GM23338 (cell line): Measurements from ENCODE around the gene FBXL4.

Experiments used
- CREB1 ChIP-seq: fragments of 250-450 bp; sonication (Bioruptor Pico); IDR thresholded peaks from 2 replicates; pipeline ENCODE4 v1.5.0; 2020; ENCODE audit warnings: low read depth, mild to moderate bottlenecking, moderate library complexity
- EZH2 ChIP-seq: fragments of 200-600 bp; sonication (generic); IDR thresholded peaks from one replicate; pipeline ENCODE4 v1.8.0; 2017; ENCODE audit warnings: antibody characterized with exemption, mild to moderate bottlenecking, low read depth; ENCODE audit not compliant: unreplicated experiment
- EZH2phosphoT487 ChIP-seq: fragments of 200-600 bp; sonication (generic); IDR thresholded peaks from one replicate; pipeline ENCODE4 v1.8.1; 2018; ENCODE audit warnings: antibody characterized with exemption; ENCODE audit not compliant: unreplicated experiment
- JUNB ChIP-seq: IDR thresholded peaks from one replicate; pipeline ENCODE4 v1.6.1; 2016; ENCODE audit warnings: antibody characterized with exemption; ENCODE audit not compliant: unreplicated experiment
- POLR2AphosphoS5 ChIP-seq: IDR thresholded peaks from 2 replicates; pipeline ENCODE4 v1.6.1; 2016; ENCODE audit warnings: antibody characterized with exemption, low read depth
- ZNF114 ChIP-seq: fragments of 250-450 bp; sonication (Bioruptor Pico); IDR thresholded peaks from 2 replicates; pipeline ENCODE4 v1.5.0; 2020; ENCODE audit warnings: mild to moderate bottlenecking, moderate library complexity
- ZNF331 ChIP-seq: fragments of 250-450 bp; sonication (Bioruptor Pico); IDR thresholded peaks from 2 replicates; pipeline ENCODE4 v1.5.0; 2020; ENCODE audit warnings: low read depth, mild to moderate bottlenecking, moderate library complexity
- TF ChIP-seq, protein P1 (sequence below), 2 experiments: fragments of 200-600 bp in 1 of 2; sonication (generic) in 1 of 2; conservative IDR thresholded peaks; 2 replicates each; pipeline versions ENCODE4 v1.5.1 to v1.6.1; 2016 to 2017; ENCODE audit warnings: antibody characterized with exemption in 2 of 2, low read depth in 2 of 2, mild to moderate bottlenecking in 2 of 2, moderate library complexity in 1 of 2
- TF ChIP-seq, protein P2 (sequence below): IDR thresholded peaks from one replicate; pipeline ENCODE4 v1.6.1; 2018; ENCODE audit warnings: antibody characterized with exemption; ENCODE audit not compliant: unreplicated experiment
- TF ChIP-seq, protein P3 (sequence below): IDR thresholded peaks from 2 replicates; pipeline ENCODE4 v1.6.1; 2016; ENCODE audit warnings: antibody characterized with exemption
- TF ChIP-seq, protein P4 (sequence below): fragments of 250-450 bp; sonication (Bioruptor Pico); IDR thresholded peaks from 2 replicates; pipeline ENCODE4 v1.5.0; 2020; ENCODE audit warnings: mild to moderate bottlenecking, moderate library complexity

DNA sequence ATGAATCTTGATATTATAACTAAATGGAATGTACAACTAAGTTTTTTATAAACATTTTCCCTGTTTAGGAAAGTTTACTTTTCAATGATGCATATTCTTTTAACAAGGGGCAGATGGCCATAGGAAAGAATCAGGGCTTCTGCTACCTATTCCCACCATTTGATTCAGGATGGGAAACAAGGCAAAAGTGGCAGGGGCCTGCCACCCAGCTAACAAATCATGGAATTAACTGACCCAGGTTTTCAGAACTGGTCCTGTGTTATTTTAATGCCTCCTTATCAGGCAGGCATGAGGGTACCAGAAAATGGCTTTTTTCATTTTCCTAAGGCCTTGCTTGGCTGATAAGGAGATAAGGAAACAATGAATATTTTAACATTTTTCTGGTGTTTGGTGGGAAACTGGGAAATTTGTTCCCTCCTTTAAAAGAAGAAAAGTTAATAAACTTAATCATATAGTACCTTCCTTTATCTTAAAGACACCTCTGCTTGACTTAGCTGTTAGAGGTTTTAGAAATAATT lies 106.7 kb downstream of the FBXL4 start:
- TF ChIP-seq, protein P1, sequence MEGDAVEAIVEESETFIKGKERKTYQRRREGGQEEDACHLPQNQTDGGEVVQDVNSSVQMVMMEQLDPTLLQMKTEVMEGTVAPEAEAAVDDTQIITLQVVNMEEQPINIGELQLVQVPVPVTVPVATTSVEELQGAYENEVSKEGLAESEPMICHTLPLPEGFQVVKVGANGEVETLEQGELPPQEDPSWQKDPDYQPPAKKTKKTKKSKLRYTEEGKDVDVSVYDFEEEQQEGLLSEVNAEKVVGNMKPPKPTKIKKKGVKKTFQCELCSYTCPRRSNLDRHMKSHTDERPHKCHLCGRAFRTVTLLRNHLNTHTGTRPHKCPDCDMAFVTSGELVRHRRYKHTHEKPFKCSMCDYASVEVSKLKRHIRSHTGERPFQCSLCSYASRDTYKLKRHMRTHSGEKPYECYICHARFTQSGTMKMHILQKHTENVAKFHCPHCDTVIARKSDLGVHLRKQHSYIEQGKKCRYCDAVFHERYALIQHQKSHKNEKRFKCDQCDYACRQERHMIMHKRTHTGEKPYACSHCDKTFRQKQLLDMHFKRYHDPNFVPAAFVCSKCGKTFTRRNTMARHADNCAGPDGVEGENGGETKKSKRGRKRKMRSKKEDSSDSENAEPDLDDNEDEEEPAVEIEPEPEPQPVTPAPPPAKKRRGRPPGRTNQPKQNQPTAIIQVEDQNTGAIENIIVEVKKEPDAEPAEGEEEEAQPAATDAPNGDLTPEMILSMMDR (conservative IDR thresholded peaks at IDR 0.05; ENCODE audit: low read depth in 2 of 2) = peak in 1 of 2 experiments; percentile 5; a peak in 1 of 4 replicates
- TF ChIP-seq EZH2phosphoT487 (no peak), EZH2 (no peak), POLR2AphosphoS5 (no peak), ZNF114 (CRISPR knock-in tag) (no peak), ZNF331 (no peak), CREB1 (no peak), JUNB (no peak)
- TF ChIP-seq, protein P2, sequence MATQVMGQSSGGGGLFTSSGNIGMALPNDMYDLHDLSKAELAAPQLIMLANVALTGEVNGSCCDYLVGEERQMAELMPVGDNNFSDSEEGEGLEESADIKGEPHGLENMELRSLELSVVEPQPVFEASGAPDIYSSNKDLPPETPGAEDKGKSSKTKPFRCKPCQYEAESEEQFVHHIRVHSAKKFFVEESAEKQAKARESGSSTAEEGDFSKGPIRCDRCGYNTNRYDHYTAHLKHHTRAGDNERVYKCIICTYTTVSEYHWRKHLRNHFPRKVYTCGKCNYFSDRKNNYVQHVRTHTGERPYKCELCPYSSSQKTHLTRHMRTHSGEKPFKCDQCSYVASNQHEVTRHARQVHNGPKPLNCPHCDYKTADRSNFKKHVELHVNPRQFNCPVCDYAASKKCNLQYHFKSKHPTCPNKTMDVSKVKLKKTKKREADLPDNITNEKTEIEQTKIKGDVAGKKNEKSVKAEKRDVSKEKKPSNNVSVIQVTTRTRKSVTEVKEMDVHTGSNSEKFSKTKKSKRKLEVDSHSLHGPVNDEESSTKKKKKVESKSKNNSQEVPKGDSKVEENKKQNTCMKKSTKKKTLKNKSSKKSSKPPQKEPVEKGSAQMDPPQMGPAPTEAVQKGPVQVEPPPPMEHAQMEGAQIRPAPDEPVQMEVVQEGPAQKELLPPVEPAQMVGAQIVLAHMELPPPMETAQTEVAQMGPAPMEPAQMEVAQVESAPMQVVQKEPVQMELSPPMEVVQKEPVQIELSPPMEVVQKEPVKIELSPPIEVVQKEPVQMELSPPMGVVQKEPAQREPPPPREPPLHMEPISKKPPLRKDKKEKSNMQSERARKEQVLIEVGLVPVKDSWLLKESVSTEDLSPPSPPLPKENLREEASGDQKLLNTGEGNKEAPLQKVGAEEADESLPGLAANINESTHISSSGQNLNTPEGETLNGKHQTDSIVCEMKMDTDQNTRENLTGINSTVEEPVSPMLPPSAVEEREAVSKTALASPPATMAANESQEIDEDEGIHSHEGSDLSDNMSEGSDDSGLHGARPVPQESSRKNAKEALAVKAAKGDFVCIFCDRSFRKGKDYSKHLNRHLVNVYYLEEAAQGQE = no peak
- TF ChIP-seq, protein P3, sequence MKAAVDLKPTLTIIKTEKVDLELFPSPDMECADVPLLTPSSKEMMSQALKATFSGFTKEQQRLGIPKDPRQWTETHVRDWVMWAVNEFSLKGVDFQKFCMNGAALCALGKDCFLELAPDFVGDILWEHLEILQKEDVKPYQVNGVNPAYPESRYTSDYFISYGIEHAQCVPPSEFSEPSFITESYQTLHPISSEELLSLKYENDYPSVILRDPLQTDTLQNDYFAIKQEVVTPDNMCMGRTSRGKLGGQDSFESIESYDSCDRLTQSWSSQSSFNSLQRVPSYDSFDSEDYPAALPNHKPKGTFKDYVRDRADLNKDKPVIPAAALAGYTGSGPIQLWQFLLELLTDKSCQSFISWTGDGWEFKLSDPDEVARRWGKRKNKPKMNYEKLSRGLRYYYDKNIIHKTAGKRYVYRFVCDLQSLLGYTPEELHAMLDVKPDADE = no peak
- TF ChIP-seq, protein P4, sequence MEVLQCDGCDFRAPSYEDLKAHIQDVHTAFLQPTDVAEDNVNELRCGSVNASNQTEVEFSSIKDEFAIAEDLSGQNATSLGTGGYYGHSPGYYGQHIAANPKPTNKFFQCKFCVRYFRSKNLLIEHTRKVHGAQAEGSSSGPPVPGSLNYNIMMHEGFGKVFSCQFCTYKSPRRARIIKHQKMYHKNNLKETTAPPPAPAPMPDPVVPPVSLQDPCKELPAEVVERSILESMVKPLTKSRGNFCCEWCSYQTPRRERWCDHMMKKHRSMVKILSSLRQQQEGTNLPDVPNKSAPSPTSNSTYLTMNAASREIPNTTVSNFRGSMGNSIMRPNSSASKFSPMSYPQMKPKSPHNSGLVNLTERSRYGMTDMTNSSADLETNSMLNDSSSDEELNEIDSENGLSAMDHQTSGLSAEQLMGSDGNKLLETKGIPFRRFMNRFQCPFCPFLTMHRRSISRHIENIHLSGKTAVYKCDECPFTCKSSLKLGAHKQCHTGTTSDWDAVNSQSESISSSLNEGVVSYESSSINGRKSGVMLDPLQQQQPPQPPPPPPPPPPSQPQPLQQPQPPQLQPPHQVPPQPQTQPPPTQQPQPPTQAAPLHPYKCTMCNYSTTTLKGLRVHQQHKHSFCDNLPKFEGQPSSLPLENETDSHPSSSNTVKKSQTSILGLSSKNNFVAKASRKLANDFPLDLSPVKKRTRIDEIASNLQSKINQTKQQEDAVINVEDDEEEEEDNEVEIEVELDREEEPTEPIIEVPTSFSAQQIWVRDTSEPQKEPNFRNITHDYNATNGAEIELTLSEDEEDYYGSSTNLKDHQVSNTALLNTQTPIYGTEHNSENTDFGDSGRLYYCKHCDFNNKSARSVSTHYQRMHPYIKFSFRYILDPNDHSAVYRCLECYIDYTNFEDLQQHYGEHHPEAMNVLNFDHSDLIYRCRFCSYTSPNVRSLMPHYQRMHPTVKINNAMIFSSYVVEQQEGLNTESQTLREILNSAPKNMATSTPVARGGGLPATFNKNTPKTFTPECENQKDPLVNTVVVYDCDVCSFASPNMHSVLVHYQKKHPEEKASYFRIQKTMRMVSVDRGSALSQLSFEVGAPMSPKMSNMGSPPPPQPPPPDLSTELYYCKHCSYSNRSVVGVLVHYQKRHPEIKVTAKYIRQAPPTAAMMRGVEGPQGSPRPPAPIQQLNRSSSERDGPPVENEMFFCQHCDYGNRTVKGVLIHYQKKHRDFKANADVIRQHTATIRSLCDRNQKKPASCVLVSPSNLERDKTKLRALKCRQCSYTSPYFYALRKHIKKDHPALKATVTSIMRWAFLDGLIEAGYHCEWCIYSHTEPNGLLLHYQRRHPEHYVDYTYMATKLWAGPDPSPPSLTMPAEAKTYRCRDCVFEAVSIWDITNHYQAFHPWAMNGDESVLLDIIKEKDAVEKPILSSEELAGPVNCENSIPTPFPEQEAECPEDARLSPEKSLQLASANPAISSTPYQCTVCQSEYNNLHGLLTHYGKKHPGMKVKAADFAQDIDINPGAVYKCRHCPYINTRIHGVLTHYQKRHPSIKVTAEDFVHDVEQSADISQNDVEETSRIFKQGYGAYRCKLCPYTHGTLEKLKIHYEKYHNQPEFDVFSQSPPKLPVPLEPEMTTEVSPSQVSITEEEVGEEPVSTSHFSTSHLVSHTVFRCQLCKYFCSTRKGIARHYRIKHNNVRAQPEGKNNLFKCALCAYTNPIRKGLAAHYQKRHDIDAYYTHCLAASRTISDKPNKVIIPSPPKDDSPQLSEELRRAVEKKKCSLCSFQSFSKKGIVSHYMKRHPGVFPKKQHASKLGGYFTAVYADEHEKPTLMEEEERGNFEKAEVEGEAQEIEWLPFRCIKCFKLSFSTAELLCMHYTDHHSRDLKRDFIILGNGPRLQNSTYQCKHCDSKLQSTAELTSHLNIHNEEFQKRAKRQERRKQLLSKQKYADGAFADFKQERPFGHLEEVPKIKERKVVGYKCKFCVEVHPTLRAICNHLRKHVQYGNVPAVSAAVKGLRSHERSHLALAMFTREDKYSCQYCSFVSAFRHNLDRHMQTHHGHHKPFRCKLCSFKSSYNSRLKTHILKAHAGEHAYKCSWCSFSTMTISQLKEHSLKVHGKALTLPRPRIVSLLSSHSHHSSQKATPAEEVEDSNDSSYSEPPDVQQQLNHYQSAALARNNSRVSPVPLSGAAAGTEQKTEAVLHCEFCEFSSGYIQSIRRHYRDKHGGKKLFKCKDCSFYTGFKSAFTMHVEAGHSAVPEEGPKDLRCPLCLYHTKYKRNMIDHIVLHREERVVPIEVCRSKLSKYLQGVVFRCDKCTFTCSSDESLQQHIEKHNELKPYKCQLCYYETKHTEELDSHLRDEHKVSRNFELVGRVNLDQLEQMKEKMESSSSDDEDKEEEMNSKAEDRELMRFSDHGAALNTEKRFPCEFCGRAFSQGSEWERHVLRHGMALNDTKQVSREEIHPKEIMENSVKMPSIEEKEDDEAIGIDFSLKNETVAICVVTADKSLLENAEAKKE (CRISPR knock-in tag) = no peak
